GM21529 (cell line): ENCODE results near the gene AIF1L.
"Not testable (repeated sequence)": the region's sequence is repeated elsewhere in the genome, so short reads cannot be mapped to it uniquely, and the experiment has no call there.

Experiments used
- ATAC-seq: cut with Tn5 transposase; IDR thresholded peaks from one replicate; pipeline ENCODE4 v1.9.1; 2021; ENCODE audit not compliant: unreplicated experiment

Gene AIF1L

DNA sequence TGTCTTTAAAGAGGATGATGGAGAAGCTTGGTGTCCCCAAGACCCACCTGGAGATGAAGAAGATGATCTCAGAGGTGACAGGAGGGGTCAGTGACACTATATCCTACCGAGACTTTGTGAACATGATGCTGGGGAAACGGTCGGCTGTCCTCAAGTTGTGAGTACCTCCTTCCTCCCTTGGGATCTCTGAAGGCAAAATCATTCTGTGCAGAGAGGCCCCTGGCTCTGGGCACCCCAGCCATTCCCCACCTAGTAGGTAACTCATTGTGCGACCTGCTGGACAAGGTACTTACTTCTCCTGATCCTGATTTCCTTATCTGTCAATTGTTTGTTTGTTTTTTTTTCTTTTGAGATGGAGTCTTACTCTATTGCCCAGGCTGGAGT, 21.4 kb downstream of the AIF1L start:
- ATAC-seq = no peak

GRCh38 chr9:131119600-131119999, 23.3 kb downstream of the AIF1L start:
- no peak for ATAC-seq

DNA sequence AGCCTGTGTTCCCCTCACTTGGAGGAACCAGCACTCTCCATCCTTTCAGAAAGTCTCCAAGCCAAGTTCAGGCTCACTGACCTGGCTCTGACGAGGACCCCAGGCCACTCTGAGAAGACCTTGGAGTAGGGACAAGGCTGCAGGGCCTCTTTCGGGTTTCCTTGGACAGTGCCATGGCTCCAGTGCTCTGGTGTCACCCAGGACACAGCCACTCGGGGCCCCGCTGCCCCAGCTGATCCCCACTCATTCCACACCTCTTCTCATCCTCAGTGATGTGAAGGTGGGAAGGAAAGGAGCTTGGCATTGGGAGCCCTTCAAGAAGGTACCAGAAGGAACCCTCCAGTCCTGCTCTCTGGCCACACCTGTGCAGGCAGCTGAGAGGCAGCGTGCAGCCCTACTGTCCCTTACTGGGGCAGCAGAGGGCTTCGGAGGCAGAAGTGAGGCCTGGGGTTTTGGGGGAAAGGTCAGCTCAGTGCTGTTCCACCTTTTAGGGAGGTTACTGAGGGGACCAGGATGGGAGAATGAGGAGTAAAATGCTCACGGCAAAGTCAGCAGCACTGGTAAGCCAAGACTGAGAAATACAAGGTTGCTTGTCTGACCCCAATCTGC, 24.4 kb downstream of the AIF1L start:
- ATAC-seq = no peak

DNA sequence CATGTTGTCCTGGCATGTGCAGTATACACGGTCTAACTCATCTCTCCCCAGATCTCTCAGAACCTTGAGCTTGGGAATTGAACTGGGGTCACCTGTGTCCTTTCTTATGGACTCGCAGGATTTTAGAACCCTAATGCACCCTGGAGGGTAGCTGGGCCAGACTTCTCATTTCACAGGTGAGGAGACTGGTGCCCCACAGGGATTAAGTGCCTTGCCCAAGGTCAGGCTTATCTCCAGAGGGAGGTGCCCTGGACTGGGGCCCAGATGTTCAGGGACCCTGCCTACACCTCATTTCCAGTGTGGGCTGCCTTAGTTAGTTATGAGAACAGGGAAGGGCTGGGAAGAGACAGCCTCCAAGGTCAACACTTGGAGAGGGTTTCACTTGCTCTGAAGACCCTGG, 25.0 kb downstream of the AIF1L start:
- ATAC-seq = no peak

DNA sequence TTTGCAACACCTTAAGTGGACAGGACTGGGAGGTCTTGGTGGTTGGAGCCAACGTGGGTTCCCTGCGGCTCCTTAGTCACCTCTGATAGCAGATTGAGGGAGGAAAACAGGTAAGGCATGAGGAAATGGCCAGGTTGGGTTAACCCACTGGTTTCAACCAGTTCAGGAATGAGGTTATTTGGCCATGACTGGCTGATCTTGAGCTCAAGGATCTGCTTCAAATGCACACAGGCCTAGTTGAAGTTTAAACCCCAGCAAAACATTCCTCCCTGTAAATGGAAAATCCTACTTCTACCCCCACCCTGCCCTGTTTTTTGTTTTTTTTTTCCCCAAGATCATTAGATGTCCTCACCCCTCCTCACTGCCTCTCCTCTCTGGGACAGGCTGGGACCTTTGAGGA, 25.8 kb downstream of the AIF1L start:
- no peak for ATAC-seq

DNA sequence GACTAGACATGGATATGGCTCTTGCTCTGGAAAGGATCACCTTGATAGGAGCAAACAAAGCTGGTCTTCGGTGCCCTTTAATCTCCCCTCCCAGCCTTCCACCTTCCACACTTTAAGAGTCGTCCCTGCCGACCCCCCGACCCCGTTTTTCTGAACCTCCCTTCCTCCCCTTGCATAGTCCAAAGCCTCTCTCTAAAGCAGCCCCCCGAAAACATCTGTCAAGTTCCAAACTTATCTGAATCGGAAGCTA, 28.6 kb downstream of the AIF1L start:
- no peak for ATAC-seq

DNA sequence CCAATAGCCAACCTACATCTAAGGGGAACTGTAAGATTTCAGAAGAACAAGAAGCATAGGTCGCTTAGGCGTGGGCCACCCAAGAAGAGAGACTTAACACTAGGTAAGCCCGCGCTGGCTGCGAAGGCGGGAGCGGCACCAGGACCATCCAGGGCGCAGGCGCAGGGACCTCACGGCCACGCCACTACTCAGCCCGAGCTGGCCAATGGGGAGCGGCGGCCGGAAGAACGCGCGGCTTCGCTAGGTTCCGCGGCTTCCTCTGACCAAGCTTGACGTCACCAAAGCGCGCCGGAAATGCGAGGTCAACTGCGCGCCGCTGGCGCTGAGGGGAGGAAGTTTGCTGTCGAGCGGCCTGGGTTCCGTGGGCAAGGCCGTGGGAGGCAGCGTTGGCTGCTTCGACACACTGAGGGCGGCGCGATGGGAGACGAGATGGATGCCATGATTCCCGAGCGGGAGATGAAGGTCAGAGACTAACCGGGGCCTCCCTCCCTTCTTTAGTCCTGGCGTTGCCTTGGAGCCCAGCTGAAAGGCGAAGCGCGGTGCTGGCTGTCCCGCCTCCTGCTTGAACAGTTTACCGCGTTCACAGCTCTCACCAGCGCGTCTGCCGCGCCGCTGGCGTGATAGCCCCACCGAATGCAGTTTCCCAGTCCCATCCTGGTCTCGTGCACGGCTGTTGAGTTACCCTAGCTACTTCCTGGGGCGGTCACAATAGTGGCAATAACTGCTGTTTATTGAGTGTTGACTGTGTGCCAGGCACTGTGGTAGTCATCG, 29.1 kb downstream of the AIF1L start, which contains the start of gene NUP214:
TSS of gene NUP214 (plus strand) at position 299 of the 771 bp plus-strand sequence. CDS start at position 418, 119 bp downstream.
- peak; percentile 94 for ATAC-seq

- no peak for ATAC-seq
Observed at GRCh38 chr9:131126059-131126426, 29.7 kb downstream of the AIF1L start.

GRCh38 chr9:131129183-131129582, 32.9 kb downstream of the AIF1L start:
- no peak for ATAC-seq

DNA sequence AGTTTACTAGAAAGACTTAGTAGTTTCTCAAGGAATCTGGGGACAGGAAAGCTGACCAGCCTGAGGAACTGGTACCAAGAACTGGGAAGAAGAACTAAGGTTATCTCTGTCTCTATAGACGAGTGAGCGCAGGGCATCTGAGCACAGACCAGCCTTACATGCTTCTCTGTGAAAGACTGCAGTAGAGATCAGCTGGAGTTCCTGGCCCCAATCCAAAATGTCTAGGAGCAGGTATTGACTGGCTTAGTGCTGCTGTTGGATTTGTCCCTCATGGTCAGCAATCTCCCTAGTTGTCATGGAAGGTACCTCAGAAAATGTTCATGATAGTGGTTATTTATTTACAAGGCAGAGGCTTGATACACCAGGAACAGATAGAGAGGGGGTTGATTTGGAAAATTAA, 42.3 kb downstream of the AIF1L start:
- no peak for ATAC-seq

DNA sequence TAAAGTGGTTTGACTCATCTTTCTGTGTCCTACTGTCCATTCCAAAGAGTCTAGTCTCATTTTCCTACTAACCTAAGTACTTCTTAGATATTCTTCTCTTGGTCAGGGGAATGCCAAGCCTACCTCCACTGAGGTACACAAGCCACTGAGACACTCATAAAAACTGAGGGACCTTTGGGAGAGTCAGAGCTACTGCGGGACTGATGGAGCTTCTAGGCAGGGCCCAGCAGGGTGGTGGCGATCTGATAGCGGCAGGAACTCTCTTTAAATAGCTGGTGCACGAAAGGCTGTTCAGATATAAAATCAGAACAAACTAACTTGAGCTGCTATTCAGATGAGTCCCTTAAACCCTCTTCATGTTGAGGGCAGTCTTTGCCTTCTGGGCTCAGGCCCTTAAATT, 43.8 kb downstream of the AIF1L start:
- no peak for ATAC-seq

GRCh38 chr9:131140550-131140949, 44.2 kb downstream of the AIF1L start:
- ATAC-seq = no peak

DNA sequence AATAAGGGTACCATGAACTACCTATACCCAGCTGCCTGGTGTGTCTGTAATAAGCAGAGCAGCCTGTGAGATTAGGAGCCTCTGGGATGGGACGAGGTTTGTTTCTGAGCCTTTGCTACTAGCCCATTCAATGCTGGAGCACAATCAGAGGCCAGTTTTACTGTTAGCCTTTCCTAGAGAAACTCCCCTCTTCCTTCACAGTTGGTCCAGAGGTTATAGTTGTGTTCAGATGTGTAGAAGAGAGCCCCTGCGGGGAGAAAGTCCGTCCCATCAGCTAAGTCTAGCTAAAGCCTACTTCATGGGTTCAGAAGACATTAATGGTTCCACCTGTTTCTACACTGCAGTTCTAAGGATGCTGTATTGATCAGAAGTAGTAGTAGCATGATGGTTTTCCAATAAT, 45.8 kb downstream of the AIF1L start:
- ATAC-seq = no peak

- ATAC-seq = no peak
Observed at GRCh38 chr9:131144201-131144600, 47.9 kb downstream of the AIF1L start.

GRCh38 chr9:131145245-131145644, 48.9 kb downstream of the AIF1L start:
- ATAC-seq = no peak

- no peak for ATAC-seq
Observed at GRCh38 chr9:131146186-131146585, 49.9 kb downstream of the AIF1L start.

DNA sequence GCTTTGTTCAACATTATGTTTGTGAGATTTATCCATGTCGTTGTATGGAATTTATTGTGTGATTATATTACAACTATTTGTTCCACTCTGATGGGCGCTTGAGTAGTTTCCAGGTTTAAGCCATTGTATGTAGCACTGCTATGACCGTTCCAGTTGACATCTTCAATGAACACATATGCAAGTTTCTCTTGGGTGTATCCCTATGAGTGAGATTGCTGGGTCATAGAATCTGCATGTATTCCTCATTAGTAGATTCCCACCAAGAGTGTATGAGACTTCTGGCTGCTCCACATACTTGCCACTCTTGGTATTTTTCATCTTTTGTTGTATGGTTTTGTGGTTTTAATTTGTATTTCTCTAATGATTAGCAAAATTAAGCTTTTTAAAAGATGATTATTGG, 51.9 kb downstream of the AIF1L start:
- no peak for ATAC-seq

- no peak for ATAC-seq
Observed at GRCh38 chr9:131148966-131149687, 52.8 kb downstream of the AIF1L start.

- ATAC-seq = no peak
Observed at GRCh38 chr9:131149688-131150053, 53.3 kb downstream of the AIF1L start.

GRCh38 chr9:131153595-131153994, 57.3 kb downstream of the AIF1L start:
- no peak for ATAC-seq

- ATAC-seq = not testable (repeated sequence)
Observed at GRCh38 chr9:131158673-131159072, 62.3 kb downstream of the AIF1L start.

- no peak for ATAC-seq
Observed at GRCh38 chr9:131160416-131161112, 64.2 kb downstream of the AIF1L start.
